CD4-positive, alpha-beta T cell treated with Interleukin-17A for 4 hours (primary cell): Measurements from ENCODE around the gene SEMA5A.

Source experiments
- DNase-seq: peaks from one replicate; pipeline ENCODE4 v3.0.0-alpha.2; 2020; ENCODE audit warnings: mixed read lengths

Gene SEMA5A

DNA sequence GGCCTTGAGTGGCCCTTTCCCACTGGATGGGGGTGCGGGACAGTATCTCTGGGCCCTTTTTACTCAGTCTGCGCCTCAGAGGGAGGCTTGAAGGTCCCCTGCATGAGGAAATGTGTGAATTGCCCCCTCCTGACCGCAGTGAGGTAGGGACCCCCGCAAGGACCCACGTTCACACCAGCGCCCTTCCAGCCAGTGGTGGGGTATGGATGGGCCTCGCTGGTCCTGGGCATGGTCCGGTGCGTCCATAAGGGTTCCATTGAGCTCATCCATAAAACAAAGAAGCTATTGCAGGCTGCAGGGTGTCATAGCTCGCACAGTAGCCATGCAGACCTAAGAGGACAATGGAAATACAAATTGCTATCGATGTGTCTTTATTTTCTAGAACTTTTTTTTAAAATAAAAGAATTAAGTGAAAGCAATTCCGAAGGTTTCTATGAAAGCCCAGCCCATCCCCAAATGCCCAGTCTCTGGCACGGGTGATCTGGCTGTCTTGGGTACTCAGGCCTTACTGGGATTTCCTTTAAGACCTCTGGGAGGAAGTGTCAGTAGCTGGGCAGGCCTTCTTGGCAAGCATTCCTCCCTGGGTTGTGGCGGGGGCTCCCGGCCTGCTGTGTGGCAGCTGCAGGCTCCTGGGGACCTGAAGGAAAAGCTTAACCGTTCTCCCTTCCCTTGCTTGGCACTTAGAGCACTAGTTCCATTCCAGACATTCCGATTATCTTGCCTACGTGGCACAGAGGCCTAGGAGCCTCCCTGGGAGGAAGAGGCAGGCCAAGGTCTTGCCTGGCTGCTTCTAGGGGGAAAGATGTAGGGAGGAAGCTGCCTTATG lies 1.5 kb upstream of the SEMA5A start:
- DNase-seq, result no peak

GRCh38 chr5:9545136-9545991 lies 511 bp downstream of the SEMA5A start:
- no peak for DNase-seq

DNA sequence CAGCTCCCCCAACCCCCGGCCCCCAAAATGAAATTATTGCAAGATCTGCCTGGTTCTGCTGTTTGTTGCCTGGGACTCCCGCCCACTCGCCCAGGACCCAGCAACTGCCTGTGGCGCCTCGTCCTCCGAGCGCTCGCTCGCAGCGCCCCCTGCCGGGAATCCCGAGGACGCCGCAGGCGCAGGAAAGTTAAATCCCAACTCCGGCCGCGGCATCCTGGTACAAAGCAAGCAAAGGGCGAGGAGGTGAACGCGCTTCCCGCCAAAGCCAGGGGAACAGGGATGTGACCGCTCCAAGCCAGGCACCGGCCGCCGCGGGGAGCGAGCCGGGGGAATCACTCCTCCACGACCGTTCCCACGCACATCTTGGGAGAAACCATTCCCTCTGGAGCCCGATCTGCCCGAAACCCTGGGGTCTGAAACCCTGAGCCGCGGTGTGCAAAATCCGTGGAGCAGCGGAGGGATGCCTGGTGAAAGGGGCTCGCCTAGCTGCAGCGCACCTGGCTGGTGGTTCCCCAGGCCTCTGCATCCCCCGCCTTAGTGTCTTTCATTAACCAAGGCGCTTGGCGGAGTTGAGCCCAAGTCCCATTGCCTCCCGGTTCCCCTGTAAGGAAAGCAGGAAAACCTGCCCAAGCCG lies 1.3 kb downstream of the SEMA5A start:
- DNase-seq, result peak; percentile 49

DNA sequence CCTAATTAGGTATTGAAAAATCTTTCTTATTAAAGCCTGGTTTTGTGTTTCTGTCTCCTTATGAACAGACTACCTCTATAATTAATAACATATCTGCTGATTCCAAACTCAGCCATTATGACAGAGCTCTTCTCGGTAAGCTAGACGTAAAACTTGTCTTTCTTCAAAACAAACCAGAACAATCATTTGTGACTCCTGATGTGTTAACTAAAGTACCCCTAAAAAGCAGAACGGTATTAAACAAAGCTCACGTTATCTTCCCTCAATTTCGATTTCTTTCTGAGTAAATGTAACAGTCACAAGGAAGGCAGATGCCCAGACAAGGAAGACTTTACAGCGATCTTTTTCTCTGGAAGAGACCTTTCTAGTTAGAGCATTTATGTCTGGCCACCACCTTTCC lies 1.8 kb downstream of the SEMA5A start:
- no peak for DNase-seq

- DNase-seq, result no peak
Measured at GRCh38 chr5:9543311-9543920, 2.5 kb downstream of the SEMA5A start.

GRCh38 chr5:9540791-9541190 lies 5.1 kb downstream of the SEMA5A start:
- no peak for DNase-seq

DNA sequence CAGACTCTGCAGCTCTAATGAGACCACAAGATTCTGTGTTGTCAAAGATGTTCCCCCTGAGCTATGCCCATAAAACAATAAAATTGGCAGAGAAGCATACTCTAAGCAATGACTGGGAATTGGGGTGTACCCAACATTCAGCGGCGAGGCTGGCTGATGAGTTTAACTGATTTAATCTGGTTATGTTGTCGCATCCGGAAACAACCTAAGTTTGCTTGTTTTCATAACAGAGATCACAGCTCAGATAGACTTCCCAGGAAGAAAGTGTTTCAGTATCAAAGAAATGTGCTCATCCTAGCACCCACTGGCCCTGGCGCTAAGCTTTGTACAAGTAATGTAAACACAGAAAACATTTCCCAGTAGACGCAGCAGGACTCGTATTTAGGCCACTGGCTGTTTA lies 7.4 kb downstream of the SEMA5A start:
- no peak for DNase-seq

- DNase-seq, result no peak
Measured at GRCh38 chr5:9537223-9538141, 8.4 kb downstream of the SEMA5A start.

GRCh38 chr5:9536717-9537116 lies 9.2 kb downstream of the SEMA5A start:
- DNase-seq, result no peak

- no peak for DNase-seq
Measured at GRCh38 chr5:9534881-9535517, 10.9 kb downstream of the SEMA5A start.

DNA sequence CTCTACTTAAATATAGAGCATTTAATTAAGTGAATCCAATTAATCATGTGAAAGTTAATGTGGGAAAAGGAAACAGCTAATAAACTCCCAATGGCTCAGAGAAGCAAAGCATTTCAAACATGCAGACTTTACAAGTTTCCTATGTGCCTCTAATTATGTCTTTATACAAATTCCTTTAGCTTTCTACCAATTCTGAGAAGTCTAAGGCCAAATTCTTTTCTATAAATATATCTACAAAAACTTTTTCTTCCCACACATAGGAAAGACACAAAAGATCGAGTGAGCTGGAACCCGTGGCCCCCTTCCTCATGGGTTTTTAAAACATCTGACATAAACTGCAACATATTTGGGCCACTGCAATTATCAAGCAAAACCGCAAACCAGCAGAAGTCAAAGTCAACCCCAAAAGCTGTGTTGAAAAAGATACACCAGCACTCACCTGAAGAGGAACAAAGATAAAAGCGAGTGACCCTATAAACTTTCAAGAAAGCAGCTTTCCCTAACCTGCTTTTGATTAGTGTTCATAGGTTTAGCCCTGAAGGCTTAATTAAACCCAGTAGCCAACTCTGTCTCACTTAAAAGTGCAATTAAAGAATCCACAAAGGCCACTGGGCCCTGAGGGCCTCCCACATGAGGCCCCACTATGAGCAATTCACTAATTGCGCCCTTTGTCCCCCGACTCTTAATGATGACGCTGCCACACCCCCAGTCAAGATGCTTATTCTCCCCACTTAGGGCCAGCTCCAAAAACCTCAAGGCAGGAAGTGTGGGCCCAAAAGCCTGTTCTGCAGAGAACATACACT lies 12.1 kb downstream of the SEMA5A start:
- DNase-seq, result no peak

GRCh38 chr5:9533096-9533495 lies 12.8 kb downstream of the SEMA5A start:
- no peak for DNase-seq

DNA sequence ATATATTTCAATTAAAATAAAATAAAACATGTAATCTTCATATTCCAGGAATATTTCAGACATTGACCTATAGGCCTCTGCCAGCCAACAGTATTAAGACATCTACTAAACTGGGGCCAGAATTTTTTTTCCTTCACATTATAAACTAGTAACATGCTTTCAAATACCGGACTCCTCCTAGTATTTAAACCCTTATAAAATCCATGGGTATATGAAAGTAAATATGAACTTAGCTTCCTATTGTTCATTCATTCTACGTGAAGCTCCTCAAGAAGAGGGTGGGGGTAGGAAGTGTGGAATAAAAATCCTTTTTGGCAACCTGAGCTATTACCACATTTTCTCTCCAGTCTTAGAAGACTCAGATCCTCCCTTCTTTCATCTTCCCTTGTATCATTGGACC lies 16.4 kb downstream of the SEMA5A start:
- DNase-seq, result no peak

DNA sequence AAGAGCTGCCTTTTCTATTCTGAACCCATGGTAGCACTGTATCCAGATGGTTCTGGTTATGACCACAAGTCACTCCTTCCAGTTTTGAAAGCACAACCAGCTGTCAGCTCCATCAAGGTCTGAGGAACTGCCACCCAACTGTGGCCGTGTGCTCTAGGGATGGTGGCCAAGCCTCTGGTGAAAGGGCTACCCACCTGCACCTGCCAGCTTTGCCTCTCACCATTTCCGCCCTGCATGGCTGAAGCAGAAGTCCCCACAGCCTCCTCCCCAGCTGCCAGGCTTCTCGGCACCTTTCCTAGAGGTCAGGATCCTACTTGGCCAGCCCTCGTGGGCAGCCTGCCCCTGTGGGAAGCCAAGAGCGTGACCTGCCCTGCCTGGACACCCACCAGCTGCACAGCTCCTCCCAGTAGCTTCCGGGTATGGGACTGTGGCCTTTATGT lies 16.8 kb downstream of the SEMA5A start:
- DNase-seq, result no peak

DNA sequence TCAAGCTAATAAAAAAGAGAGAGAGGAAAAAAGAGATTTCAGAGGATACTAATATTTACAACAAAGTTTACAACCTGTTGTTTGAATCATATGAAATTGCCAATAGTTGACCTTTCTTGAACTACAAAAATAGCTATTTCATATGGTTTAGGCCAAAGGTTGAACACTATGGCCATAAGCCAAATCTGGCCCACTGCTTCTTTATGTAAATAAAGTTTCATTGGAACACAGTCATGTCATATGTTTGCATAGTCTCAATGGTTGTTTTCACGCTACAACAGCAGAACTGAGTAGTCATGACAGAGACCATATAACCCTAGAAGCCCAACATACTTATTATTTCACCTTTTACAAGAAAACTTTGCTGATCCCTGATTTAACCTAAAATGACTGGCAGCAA lies 20.9 kb downstream of the SEMA5A start:
- no peak for DNase-seq

DNA sequence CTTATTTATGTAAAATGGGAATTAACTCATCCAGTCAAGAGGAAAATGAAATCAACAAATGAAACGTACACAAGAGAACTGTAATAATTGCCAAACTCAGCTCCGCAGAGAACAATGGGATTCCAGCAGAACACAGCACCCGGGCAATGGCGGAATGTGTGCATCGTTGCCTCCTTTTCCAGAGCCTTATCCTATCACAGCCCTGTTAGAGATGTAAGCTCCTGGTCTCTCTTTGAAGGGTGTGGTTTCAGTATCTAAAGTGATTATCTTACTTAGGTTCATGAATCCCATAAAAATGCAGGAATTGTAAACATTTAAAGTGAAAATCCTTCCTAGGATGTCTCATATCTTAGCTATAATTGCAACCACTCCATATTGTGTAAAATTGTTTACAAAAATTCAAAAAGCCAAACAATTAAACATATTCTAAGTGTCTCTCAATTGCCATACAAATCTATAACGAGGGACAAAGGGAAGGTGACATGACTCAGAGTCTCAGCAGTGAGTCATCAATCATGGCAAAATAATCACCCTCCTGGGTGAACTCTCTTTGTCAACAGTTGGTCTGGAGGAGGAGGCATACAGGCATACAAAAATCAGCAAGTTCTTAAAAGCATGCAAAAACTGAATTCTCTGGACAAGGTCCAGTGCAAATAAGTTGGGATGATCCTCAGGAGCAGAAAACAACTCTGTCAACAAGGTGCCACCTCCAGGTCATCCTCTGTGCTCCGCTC lies 22.6 kb downstream of the SEMA5A start:
- DNase-seq, result no peak

DNA sequence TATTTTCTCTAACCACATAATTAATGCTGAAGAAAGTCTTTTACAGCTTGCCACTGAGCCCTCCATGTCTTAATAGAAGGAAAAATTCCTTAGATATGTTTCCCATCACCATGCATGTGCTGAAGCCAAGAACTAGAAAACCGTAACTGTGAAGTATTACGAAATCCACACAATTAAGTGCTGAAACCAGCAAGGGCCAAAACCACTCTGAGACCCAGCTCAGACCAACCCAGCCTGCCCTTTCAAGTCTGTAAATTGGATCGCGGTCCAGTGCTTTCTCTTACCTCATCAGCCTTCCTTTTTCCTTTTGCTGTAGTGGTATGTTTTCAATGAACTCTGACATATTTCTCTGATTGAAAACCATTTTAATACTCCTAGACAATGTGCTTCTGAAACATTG lies 26.3 kb downstream of the SEMA5A start:
- DNase-seq, result no peak

GRCh38 chr5:9516591-9516990 lies 29.3 kb downstream of the SEMA5A start:
- no peak for DNase-seq

DNA sequence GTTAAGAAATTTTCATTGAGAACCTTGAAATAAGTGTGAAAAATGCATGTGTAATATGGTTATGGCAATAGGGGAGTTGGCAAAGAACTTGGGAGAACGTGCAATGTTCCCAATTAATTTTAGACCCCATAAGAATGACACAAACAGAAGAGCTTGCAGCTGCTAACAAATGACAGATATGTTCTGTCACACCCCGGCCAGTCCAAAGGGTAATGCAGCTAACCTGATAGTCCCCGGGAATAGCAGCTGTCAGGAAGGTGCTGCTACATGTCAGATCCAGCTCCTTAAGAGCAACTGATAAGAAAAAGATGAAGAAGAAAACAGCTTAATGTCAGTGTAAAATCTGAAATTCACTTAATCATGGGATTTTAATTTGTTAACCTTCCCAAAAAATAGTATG lies 30.4 kb downstream of the SEMA5A start:
- no peak for DNase-seq

DNA sequence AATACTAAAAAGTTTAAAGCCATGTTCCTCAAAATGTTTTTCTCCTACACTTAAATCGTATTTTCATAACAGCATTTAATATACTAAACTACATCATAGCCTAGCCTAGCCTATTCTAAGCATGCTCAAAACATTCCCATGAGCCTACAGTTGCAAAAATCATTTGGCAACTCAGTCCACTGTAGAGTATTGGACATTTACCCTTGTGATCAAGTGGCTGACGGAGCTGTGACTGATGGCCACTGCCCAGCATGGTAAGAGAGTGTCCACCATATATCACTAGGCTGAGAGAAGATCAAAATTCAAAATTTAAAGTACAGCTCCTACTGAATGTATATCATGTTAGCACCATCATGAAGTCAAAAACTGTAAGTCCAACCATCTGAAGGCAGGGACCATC lies 30.9 kb downstream of the SEMA5A start:
- DNase-seq, result no peak
